ENCODE results near the gene TFAM. TPM values are rescaled to one million over a fixed set of nuclear protein-coding genes. Genes with fewer than 3 reads are reported as not detected.

The TFAM gene
- total RNA-seq, 1 donor: 18.8 TPM

GRCh38 chr10:58361353-58361752 lies 23.9 kb upstream of the TFAM start:
- Histone ChIP-seq H3K4me2 (ENCODE audit: insufficient read depth, low read length) (no peak overlapping the region), H2AFZ (ENCODE audit: low read length) (no peak overlapping the region), H3K36me3 (ENCODE audit: insufficient read depth, low read length) (no peaks in the 10 kb centered on the region), H3K79me2 (ENCODE audit: insufficient read depth, low read length) (peaks cover 7% of the 10 kb centered on the region), H4K20me1 (ENCODE audit: insufficient read depth, low read length) (peaks cover 6% of the 10 kb centered on the region), H3K4me1 (ENCODE audit: insufficient read depth, low read length) (no peaks in the 10 kb centered on the region), H3K4me3 (ENCODE audit: insufficient read depth, low read length) (no peak overlapping the region), H3K27me3 (ENCODE audit: insufficient read depth, low read length) (no peaks in the 10 kb centered on the region), H3K27ac (ENCODE audit: low read depth, low read length) (no peak overlapping the region), H3K9me3 (ENCODE audit: low read depth, low read length) (no peaks in the 10 kb centered on the region)
- no peak for DNase-seq (ENCODE audit: insufficient read length, low spot score, missing footprints)
- TF ChIP-seq CTCF (IDR thresholded peaks at IDR 0.05; ENCODE audit: extremely low read depth, low read depth, low read length): no peak

- H3K27me3 ChIP-seq (ENCODE audit: insufficient read depth, low read length): no peaks in the 10 kb centered on the region
- TF ChIP-seq CTCF (IDR thresholded peaks at IDR 0.05; ENCODE audit: extremely low read depth, low read depth, low read length): no peak
- H3K79me2 ChIP-seq (ENCODE audit: insufficient read depth, low read length): peaks cover 2% of the 10 kb centered on the region
- H4K20me1 ChIP-seq (ENCODE audit: insufficient read depth, low read length): no peaks in the 10 kb centered on the region
- H3K27ac ChIP-seq (ENCODE audit: low read depth, low read length): no peak overlapping the region
- H3K36me3 ChIP-seq (ENCODE audit: insufficient read depth, low read length): no peaks in the 10 kb centered on the region
- H3K4me1 ChIP-seq (ENCODE audit: insufficient read depth, low read length): no peaks in the 10 kb centered on the region
- H3K4me3 ChIP-seq (ENCODE audit: insufficient read depth, low read length): no peak overlapping the region
- DNase-seq (ENCODE audit: insufficient read length, low spot score, missing footprints): no peak
- no peak overlapping the region for H3K4me2 ChIP-seq (ENCODE audit: insufficient read depth, low read length)
- no peaks in the 10 kb centered on the region for H3K9me3 ChIP-seq (ENCODE audit: low read depth, low read length)
- H2AFZ ChIP-seq (ENCODE audit: low read length): no peak overlapping the region
These were observed 23.0 kb upstream of the TFAM start for GRCh38 chr10:58362027-58362789.

- no peaks in the 10 kb centered on the region for H3K79me2 ChIP-seq (ENCODE audit: insufficient read depth, low read length)
- H2AFZ ChIP-seq (ENCODE audit: low read length): no peak overlapping the region
- H4K20me1 ChIP-seq (ENCODE audit: insufficient read depth, low read length): no peaks in the 10 kb centered on the region
- no peak for DNase-seq (ENCODE audit: insufficient read length, low spot score, missing footprints)
- no peaks in the 10 kb centered on the region for H3K36me3 ChIP-seq (ENCODE audit: insufficient read depth, low read length)
- H3K27ac ChIP-seq (ENCODE audit: low read depth, low read length): no peak overlapping the region
- no peak overlapping the region for H3K4me3 ChIP-seq (ENCODE audit: insufficient read depth, low read length)
- H3K4me1 ChIP-seq (ENCODE audit: insufficient read depth, low read length): no peaks in the 10 kb centered on the region
- no peaks in the 10 kb centered on the region for H3K9me3 ChIP-seq (ENCODE audit: low read depth, low read length)
- no peak overlapping the region for H3K4me2 ChIP-seq (ENCODE audit: insufficient read depth, low read length)
- H3K27me3 ChIP-seq (ENCODE audit: insufficient read depth, low read length): no peaks in the 10 kb centered on the region
- no peak for TF ChIP-seq CTCF (IDR thresholded peaks at IDR 0.05; ENCODE audit: extremely low read depth, low read depth, low read length)
These were observed 18.1 kb upstream of the TFAM start for GRCh38 chr10:58367069-58367468.

- Histone ChIP-seq H2AFZ (ENCODE audit: low read length) (no peak overlapping the region), H3K4me1 (ENCODE audit: insufficient read depth, low read length) (no peaks in the 10 kb centered on the region), H3K79me2 (ENCODE audit: insufficient read depth, low read length) (no peaks in the 10 kb centered on the region), H3K4me3 (ENCODE audit: insufficient read depth, low read length) (no peak overlapping the region), H3K36me3 (ENCODE audit: insufficient read depth, low read length) (no peaks in the 10 kb centered on the region), H3K9me3 (ENCODE audit: low read depth, low read length) (no peaks in the 10 kb centered on the region), H3K4me2 (ENCODE audit: insufficient read depth, low read length) (no peak overlapping the region), H4K20me1 (ENCODE audit: insufficient read depth, low read length) (no peaks in the 10 kb centered on the region), H3K27ac (ENCODE audit: low read depth, low read length) (no peak overlapping the region), H3K27me3 (ENCODE audit: insufficient read depth, low read length) (no peaks in the 10 kb centered on the region)
- TF ChIP-seq CTCF (IDR thresholded peaks at IDR 0.05; ENCODE audit: extremely low read depth, low read depth, low read length): no peak
- no peak for DNase-seq (ENCODE audit: insufficient read length, low spot score, missing footprints)
These were observed 13.7 kb upstream of the TFAM start for GRCh38 chr10:58371473-58371872.
